KOPT-K1 (cell line): ENCODE results near the gene SCMH1.

Source experiments
- H3K27ac ChIP-seq: fragments of 200-600 bp; sonication (generic); 2 replicates; pipeline ENCODE4 v1.5.1; 2016; ENCODE audit warnings: antibody characterized with exemption, mild to moderate bottlenecking, low read depth, low read length; ENCODE audit not compliant: poor library complexity, severe bottlenecking
- H3K36me3 ChIP-seq: fragments of 200-600 bp; sonication (generic); 2 replicates; pipeline ENCODE4 v1.5.1; 2017; ENCODE audit warnings: antibody characterized with exemption, mild to moderate bottlenecking, low read length, moderate library complexity; ENCODE audit not compliant: insufficient read depth
- H3K9me3 ChIP-seq: fragments of 200-600 bp; sonication (generic); 2 replicates; pipeline ENCODE4 v1.5.1; 2017; ENCODE audit warnings: antibody characterized with exemption, low read length, mild to moderate bottlenecking; ENCODE audit not compliant: insufficient read depth, poor library complexity, severe bottlenecking

Gene SCMH1

GRCh38 chr1:41241749-41242341 is at the start of gene SCMH1:
Gene SCMH1, minus strand, starts transcription at chr1:41242306. Its CDS starts 56,173 bp downstream, at chr1:41186133.
- Histone ChIP-seq H3K9me3 (no peaks in the 10 kb centered on the region), H3K36me3 (no peaks in the 10 kb centered on the region), H3K27ac (peak within 1 kb of the TSS; percentile 95)

GRCh38 chr1:41291195-41291594 is 49.1 kb upstream of the SCMH1 start:
- no peaks in the 10 kb centered on the region for H3K9me3 ChIP-seq
- H3K27ac ChIP-seq = no peak overlapping the region
- H3K36me3 ChIP-seq = no peaks in the 10 kb centered on the region

GRCh38 chr1:41289196-41289595 is 47.1 kb upstream of the SCMH1 start:
- H3K36me3 ChIP-seq = no peaks in the 10 kb centered on the region
- H3K27ac ChIP-seq = no peak overlapping the region
- no peaks in the 10 kb centered on the region for H3K9me3 ChIP-seq

- no peak overlapping the region for H3K27ac ChIP-seq
- H3K9me3 ChIP-seq = no peaks in the 10 kb centered on the region
- no peaks in the 10 kb centered on the region for H3K36me3 ChIP-seq
These were observed 44.9 kb upstream of the SCMH1 start for GRCh38 chr1:41286992-41287391.

- Histone ChIP-seq H3K9me3 (no peaks in the 10 kb centered on the region), H3K36me3 (no peaks in the 10 kb centered on the region)
These were observed 44.4 kb upstream of the SCMH1 start for GRCh38 chr1:41286486-41286885.

GRCh38 chr1:41285818-41286217 is 43.7 kb upstream of the SCMH1 start:
- Histone ChIP-seq H3K27ac (no peak overlapping the region), H3K9me3 (no peaks in the 10 kb centered on the region), H3K36me3 (no peaks in the 10 kb centered on the region)

More at GRCh38 chr1:41286486-41286885, 44.4 kb upstream of the SCMH1 start:
- no peak overlapping the region for H3K27ac ChIP-seq

- no peaks in the 10 kb centered on the region for H3K36me3 ChIP-seq
- no peak overlapping the region for H3K27ac ChIP-seq
These were observed 42.0 kb upstream of the SCMH1 start for GRCh38 chr1:41284121-41284520.

GRCh38 chr1:41282679-41283317 is 40.7 kb upstream of the SCMH1 start:
- Histone ChIP-seq H3K9me3 (no peaks in the 10 kb centered on the region), H3K27ac (no peak overlapping the region), H3K36me3 (no peaks in the 10 kb centered on the region)

More at GRCh38 chr1:41284121-41284520, 42.0 kb upstream of the SCMH1 start:
- no peaks in the 10 kb centered on the region for H3K9me3 ChIP-seq

- no peak overlapping the region for H3K27ac ChIP-seq
- no peaks in the 10 kb centered on the region for H3K9me3 ChIP-seq
- H3K36me3 ChIP-seq = no peaks in the 10 kb centered on the region
These were observed 39.2 kb upstream of the SCMH1 start for GRCh38 chr1:41281334-41281733.

GRCh38 chr1:41280202-41281032 is 38.3 kb upstream of the SCMH1 start:
- Histone ChIP-seq H3K27ac (no peak overlapping the region), H3K9me3 (no peaks in the 10 kb centered on the region), H3K36me3 (no peaks in the 10 kb centered on the region)

GRCh38 chr1:41278076-41278475 is 36.0 kb upstream of the SCMH1 start:
- Histone ChIP-seq H3K27ac (no peak overlapping the region), H3K36me3 (no peaks in the 10 kb centered on the region), H3K9me3 (no peaks in the 10 kb centered on the region)

GRCh38 chr1:41277371-41277975 is 35.4 kb upstream of the SCMH1 start:
- Histone ChIP-seq H3K36me3 (no peaks in the 10 kb centered on the region), H3K27ac (no peak overlapping the region), H3K9me3 (no peaks in the 10 kb centered on the region)

- Histone ChIP-seq H3K9me3 (no peaks in the 10 kb centered on the region), H3K36me3 (no peaks in the 10 kb centered on the region), H3K27ac (no peak overlapping the region)
These were observed 33.7 kb upstream of the SCMH1 start for GRCh38 chr1:41275831-41276230.

- Histone ChIP-seq H3K27ac (no peak overlapping the region), H3K9me3 (no peaks in the 10 kb centered on the region), H3K36me3 (no peaks in the 10 kb centered on the region)
These were observed 32.8 kb upstream of the SCMH1 start for GRCh38 chr1:41274752-41275545.
